HG02981 (cell line): ENCODE data around the gene LMBR1.

Source experiments
- ATAC-seq: cut with Tn5 transposase; IDR thresholded peaks from one replicate; pipeline ENCODE4 v1.9.1; 2021; ENCODE audit warnings: mild to moderate bottlenecking, moderate library complexity; ENCODE audit not compliant: unreplicated experiment

LMBR1 gene

DNA sequence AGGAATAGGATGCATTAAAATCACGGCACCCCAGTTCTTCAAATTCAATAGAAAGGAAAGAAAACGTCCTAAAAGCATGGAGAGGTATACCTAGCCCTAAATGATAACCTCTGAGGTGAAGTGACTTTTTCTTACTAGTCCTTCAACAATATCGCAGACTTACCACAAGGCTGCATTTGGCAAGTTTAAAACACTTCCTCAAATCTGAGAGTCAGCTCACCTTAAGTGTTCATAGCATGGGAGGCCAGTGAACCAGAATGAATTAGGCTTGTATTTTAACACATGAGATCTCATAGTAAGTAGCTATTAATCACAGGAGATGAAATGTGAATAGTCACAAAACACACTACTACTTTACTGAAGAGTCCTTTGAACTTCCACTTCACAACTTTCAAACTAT is 128.2 kb downstream of the LMBR1 start:
- ATAC-seq, result no peak

DNA sequence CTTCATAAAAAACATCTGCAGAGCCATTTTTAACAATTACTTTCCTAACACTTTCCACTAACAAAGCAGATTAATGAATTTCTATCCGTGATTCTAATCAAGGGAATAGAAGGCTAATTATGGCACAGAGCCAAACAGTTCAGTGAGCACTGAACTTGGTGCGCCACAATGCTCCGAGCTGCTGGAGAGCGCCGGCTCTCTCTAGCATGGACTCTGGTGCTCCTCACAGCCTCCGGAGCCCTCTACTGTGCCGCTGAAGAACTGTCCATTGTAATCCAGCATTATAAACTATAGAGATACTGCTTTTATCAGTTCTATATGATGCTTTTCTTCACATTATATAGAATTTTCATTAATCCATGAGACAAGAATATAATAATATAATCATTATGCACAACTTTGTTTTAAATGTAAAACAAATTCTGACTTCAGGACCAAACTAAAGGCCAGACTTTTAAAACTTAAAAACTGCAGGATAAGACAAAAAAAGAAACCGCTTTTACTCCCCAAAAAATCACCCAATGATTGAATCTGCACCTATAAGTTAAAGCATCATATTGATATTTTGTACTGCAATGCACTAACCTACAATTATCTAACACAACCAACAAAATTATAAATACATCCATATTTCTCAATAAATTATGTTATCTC is 128.8 kb downstream of the LMBR1 start:
- ATAC-seq, result no peak

DNA sequence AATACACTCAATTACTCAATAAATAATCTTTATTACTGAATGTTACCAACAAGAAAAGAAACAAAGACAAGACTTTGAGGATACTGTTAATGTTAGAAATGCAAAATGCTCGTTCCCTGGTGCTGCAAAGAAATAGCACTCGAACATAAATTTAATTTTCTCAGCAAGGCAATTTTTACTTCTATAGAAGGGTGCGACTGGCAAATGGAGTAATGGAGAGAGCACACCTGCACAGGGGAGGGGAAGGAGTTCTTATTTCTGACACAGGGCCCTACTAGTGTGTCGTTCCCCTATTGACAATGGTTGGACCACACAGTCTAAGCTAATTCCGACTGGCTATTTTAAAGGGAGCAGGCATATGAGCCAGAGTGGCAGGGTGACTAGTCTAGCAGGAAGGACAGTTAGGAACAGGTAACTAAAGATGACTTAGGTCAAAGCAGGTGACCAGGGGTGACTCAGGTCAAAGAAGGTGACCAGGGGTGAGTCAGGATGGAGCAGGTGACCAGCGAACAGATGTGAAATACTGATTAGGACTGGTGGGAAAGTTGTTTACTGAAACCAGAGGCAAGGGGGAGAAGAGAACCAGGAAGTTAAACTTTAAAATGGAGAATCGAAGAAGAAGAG is 133.3 kb downstream of the LMBR1 start:
- ATAC-seq, result no peak

DNA sequence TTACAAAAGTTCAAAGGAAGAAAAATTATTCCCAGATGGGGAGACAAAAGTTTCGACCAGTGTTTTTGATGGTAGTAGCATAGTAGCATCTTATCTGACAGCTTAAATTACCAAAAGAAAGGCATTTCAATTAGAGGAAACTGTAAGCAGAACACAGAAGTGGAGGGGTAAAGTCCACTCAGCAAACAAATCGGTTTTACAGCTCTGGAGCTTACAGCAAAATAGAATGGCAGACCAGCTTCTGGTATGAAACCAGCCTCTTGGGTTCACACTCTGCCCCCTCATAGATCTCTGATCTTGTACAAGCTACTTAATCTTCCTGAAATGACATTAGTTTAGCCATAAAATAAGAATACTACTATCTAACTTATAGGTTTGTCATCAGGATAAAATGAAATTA is 133.8 kb downstream of the LMBR1 start:
- no peak for ATAC-seq

DNA sequence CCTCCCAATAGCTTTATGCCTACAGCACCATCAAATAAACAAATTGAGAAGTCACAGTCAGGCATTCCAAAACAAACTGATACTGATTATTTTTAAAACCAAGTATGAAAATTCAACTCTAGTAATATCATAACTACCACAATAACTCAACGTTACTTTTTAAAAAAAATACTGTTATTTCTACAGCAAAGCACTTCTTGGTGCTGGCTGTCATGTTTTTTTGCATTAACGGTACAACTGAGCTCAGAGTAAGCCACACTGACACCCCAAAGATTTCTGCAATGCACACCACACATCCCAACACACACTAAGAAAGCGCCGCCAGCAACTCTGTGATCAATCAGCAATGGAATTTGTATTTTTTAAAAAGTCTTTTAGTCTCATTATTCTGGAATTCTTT is 138.8 kb downstream of the LMBR1 start:
- no peak for ATAC-seq

DNA sequence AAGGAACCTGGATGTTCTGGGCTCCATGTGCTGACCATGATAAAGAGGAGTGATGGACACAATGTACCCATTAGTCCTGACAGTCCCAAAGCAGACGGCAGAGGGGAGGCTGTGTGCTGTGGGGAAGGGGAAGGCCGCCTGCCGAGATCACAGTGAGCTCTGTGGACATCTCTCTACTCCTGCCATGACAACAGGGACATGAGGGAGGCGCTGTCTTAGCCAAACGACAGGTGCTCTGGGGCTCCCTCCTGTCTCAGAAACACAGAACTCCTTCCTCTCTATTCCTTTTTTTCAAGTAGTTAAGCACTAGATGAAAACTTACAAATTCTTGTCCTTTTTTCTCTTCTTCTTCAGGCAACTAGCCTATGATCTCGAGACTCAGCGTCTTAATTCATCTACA is 139.4 kb downstream of the LMBR1 start:
- ATAC-seq, result no peak

DNA sequence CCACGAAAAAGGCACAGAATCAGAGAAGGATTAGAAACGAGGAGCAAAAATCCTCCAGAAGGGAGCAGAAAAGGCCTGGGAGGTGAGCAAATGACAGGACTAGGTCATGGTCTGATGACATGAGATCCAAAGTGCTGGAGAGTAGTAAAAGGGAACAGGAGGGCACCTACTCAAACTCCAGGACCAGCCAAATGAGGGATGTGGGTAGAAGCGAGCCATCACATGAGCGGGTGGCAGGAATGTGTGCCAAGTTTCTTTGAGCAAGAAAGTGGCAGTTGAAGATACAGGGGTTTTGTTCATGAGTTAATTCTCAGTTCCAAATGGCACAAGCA is 139.8 kb downstream of the LMBR1 start:
- ATAC-seq, result no peak

DNA sequence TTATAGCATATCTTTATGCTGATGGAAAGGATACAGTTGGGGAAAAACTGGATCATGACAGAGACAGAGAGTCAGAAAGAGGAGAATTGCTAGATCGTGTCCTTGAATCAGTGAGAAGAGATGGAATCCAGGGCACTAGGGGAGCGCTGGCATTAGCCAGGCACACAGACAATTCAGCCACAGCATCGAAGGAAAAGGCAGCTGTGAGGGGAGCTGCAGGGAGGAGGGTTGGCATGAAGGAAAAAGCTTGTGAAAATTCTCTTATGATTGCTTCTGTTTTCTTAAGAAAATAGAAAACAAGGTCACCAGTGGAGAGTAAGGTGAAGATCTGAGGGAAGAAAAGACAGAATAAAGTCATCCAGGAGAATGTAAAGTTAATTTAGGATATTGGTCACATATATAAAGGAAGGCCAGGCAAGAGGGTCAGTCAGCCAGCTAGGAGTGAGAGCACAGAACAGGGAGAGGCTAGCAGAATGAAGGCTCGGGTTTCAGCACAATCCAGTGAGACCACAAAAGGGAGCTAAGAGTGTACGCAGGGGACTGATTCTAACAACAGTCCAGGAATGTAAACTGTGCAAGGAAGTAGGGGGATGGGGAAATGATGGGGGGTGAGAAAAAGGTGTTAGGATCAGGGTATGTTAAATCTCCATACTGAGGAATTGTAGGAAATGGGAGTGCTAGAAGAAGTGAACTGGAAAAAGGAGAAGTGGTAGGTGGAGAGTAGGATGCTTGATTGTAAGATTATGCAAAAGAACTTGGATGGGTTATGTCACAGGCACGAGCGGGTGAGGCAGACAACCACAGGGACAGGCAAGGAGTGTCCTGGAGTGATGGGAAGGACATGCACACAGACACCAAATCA is 140.4 kb downstream of the LMBR1 start:
- no peak for ATAC-seq

DNA sequence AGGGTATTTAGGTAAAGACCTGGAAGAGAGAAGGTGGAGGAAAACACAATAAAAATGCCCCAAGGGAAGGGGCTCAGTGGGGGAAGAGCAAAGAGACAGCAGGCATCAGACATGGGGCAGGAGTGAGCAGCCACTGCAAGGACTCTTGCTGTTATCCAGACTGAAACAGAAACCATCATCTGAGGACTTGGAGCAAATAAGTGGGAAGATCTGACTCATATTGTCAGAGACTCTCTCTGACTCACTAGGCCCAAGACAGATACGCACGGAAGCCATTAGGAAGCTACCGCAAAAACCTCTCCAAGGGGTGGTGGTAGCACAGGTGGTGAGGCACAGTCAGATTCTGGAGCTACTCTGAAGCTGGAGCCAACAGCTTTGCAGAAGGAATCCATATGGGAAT is 141.7 kb downstream of the LMBR1 start:
- ATAC-seq, result no peak

DNA sequence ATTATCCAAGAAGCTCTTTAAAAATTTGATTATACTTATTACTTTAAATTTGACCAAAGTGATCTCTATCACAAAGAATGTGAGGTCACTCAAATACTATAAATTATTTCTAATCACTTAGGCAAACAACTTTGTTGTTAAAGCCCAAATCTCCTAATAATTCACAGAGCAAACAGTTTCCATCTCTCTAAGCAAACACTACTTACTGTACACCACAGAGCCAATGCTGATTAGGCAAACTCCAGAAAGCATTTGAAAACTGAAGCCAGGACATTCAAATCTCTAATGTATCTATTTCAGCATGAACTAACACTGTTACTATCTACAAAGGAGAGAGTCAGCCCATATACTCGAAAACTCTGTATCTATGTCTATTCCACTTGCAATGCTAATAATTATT is 145.3 kb downstream of the LMBR1 start:
- no peak for ATAC-seq

DNA sequence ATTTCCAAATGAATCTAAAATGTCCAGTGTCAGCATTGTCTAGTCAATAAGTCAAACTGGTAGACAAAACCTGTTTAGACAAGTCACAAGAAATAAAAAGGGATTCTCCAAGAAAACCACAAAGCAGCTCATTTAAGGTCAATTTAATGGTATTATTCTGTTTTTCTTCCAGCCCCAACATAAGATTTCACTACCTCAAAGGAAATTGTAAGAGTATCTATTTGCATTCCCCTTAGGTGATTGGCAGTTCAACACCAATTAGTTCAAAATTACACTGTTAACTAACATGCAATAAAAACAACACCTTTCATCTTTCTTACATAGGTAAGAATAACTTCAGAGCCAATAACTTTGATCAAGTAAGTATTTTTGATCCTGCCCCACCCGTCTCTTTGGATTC is 146.1 kb downstream of the LMBR1 start:
- ATAC-seq, result no peak

DNA sequence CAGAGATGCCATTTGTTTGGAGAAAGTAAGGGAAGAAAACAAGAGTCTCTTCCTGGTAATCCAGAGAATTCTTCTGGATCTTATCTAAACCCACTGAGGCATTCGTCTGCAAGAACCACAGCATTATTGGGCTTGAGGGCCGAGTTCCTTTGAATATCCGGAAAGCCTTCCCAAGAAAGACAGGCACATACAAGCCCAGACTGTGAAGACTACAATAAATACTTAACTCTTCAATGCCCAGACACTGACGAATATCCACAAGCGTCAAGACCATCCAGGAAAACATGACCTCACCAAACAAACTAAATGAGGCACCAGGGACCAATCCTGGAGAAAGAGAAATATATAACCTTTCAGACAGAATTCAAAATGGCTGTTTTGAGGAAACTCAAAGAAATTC is 153.4 kb downstream of the LMBR1 start:
- no peak for ATAC-seq

DNA sequence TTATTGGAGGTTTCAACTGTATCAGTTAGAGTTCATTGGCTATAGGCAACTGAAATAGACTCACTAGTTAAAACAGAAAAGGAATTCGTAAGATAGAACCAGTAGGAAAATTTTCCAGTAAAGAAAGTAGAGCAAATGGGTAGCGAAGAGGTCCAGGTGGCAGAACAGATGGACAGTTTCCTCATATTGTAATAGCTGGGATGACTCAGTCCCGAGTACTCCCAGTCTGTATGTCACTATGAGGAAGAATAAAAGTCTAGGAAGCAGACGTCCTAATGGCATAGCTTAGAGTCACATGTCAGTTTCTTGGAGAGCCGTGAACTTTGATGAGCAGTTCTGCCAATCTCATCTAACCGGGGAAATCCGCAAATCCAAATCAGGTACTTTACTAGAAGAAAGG is 157.1 kb downstream of the LMBR1 start:
- no peak for ATAC-seq

DNA sequence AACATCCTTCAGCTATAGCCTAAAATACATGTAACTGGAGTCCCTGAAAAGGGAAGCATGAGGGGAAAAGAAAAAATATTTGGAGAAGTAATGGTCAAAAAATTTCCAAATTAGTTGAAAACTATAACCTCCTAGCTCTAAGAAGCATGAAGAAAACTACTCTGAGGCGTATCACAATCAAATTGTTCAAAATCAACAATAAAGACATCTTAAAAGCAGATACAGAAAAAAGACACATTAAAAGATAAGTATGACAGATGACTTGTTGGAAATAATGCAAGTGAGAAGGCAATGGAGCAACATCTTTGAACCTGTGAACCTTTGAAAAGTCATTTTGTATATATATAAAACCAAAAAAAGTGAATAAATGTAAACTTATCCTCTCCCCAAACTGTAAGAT is 159.3 kb downstream of the LMBR1 start:
- ATAC-seq, result no peak

DNA sequence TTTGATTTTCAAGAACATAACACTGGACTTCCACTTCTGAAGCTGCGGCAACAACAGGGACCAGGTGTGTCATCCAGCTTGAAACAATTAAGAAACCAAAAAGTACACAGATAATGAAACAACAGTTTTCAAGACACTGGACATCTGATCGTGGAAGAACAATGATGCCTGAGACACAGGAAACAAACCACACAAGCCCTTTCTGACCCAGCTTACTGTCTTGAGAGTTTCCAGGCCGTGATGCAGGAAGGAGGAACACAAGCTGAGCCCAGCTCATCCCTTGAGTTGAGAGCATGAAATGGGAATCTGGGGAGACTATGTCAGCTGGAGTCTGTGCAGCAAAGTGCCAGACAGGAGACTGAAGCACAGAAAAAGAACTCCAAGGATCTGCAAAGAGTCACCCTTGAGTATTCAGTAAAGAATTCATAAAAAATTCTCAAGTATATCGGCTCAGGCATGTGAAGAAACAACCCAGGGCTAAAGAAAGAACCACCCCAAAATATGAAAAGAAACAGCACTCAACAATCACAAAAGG is 160.8 kb downstream of the LMBR1 start:
- ATAC-seq, result no peak

DNA sequence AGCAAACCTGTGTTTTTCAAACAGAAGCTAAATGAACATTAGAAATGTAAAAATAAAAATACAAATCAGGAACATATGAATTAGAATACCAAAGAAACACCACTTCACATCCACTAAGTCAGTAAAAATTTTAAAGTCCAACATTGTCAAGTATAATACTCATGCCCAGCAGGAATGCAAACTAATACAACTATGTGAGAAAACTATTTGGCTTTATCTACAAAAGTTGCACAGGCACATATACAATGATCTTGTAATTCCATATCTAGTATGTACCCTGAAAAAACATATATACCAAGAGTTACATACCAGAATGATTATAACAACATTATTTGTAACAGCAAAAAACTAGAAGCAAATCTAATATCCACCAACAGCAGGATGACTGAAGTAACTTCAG is 161.3 kb downstream of the LMBR1 start:
- ATAC-seq, result no peak

DNA sequence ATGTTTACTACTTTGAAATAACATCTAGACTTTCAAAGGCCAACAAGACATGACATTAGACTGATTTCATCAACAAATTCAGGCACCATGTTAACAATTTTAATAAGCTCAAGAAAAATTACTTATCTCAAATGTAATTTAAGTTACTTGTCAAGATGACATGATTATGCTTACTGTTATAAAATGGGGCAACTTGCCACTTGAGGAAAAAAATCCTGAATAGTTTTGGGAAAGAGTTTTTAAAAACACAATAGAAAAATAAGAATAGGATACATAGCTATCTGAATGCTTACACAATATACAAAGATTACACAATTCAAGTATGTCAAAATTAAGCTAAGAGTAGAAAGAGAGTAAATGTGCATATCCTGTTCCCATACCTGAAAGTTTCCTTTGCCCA is 167.0 kb downstream of the LMBR1 start:
- ATAC-seq, result no peak

DNA sequence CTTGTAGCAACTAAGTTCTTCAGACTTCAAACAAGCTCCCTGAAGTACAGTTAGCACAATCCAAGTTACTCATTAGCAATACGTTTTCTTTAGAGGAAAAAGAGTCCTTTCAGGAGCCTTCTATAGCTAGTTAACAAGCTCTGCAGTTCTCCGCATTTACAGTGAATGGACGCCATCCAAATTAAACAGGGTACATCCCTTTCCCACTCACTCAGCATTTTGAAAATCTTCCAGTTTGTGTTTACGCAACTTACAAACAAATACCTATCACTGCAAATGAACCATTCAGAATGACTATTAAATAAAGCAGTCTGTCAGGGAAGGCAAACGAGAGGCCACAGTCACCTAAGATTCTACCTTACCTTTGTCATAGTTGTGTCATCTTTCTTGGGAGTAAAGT is 167.9 kb downstream of the LMBR1 start:
- no peak for ATAC-seq

DNA sequence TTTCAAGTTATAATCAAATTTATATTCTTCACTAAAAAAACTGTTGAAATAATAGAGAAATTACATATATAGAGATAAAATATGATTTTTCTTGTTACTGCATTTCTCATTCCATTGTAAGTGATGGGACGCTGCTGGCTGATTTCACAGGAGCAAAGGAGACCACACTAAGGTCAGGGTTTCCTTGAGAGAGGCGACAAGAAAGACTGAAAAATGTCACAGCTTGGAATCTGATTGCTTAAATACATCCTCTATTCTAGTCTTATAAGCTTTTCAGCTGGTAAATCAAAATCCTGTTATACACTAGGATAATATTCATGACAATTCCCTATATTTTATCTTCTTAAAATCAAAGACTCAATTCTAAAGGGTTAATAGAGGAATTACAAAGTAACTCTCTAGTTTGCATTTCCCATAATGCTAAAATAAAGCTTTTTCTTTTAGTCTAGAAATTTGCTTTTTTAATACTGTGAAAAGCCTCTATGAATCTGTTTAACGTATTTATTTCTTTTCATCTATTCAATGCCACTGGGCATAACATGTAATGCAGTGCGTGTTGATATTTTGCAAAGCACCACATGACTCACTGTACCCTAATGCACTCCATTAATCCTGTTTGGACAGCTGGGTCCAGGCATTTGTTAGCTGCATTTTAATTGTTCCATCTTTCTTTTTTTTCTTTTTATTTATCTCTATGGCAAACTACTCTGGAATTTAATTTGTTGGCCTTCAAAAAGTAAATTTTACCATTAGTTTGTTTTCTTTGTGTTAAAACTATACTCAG is 170.7 kb downstream of the LMBR1 start:
- ATAC-seq, result no peak

DNA sequence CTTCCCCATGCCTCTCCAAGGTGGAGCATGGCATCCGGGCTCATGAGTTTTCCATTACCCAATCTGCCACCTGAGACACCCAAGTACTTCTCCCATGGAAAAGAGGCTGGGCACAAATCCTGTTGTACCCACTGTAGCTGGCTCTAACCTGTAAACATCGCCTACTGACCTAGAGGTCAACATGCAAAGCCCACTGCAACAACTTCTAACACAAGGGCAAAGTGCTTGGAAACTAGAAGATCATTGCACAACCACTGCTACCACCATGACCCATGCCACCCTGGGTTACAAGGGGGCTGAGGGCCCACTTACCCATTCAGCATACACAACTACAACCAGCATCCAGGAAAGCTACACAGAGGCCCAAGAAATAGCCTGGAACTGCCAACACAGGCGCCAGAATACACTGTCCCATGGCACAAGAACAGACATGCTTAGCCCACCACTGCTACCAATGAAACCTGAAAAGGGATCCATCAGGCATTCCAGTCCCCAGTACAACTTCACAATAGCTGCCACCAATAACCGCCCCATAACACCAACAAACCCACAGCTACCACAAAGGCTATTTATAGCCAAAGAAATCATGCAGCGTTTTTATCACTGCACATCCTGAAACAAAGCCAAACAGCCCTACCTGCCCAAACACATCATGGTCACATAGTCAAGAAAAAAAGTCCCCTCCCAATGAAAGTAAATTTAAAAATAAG is 189.1 kb downstream of the LMBR1 start:
- ATAC-seq, result no peak

DNA sequence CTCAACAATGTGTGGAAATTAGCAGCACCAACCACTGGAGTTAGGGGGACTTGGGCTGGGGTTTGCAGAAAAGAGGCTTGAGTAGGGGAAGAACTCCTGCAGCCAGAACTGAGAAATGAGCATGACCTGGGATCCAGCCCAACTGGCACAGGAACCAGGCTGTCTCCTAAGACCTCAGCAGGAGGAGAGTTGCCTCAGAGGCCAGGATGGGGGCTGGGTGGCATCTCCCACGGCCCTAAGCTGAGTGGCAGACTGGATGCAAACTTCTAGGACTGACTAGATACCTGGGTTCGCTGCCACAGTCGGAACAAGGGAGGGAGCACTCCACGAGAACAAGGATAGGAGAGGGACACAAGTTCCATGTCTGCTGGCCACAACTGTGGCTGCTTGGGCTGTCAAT is 189.8 kb downstream of the LMBR1 start:
- no peak for ATAC-seq
